Measurements from ENCODE around the gene CLDN6.

Gene CLDN6

GRCh38 chr16:3051494-3051893 lies 33.5 kb upstream of the CLDN6 start:
- DNase-seq (ENCODE audit: low read depth), result no peak

- no peak for DNase-seq (ENCODE audit: low read depth)
These were observed 33.0 kb upstream of the CLDN6 start for GRCh38 chr16:3051009-3051408.

- no peak for DNase-seq (ENCODE audit: low read depth)
These were observed 32.5 kb upstream of the CLDN6 start for GRCh38 chr16:3050487-3050886.

GRCh38 chr16:3049921-3050481 lies 32.0 kb upstream of the CLDN6 start:
- DNase-seq (ENCODE audit: low read depth), result no peak

- no peak for DNase-seq (ENCODE audit: low read depth)
These were observed 29.4 kb upstream of the CLDN6 start for GRCh38 chr16:3047387-3047720.

GRCh38 chr16:3046641-3047386 lies 28.8 kb upstream of the CLDN6 start:
- no peak for DNase-seq (ENCODE audit: low read depth)

GRCh38 chr16:3045758-3046640 lies 28.0 kb upstream of the CLDN6 start, which contains the start of gene MMP25:
Gene MMP25, plus strand, starts transcription at chr16:3046561. Its CDS starts 357 bp downstream, at chr16:3046918.
- DNase-seq (ENCODE audit: low read depth), result no peak

- no peak for DNase-seq (ENCODE audit: low read depth)
These were observed 26.7 kb upstream of the CLDN6 start for GRCh38 chr16:3044708-3045107.

GRCh38 chr16:3042376-3042775 lies 24.4 kb upstream of the CLDN6 start:
- DNase-seq (ENCODE audit: low read depth), result no peak

GRCh38 chr16:3038896-3039295 lies 20.9 kb upstream of the CLDN6 start:
- DNase-seq (ENCODE audit: low read depth), result no peak

GRCh38 chr16:3038256-3038655 lies 20.3 kb upstream of the CLDN6 start:
- no peak for DNase-seq (ENCODE audit: low read depth)

- no peak for DNase-seq (ENCODE audit: low read depth)
These were observed 18.8 kb upstream of the CLDN6 start, which contains the start of gene BICDL2 for GRCh38 chr16:3036726-3037315. Gene BICDL2, minus strand, starts transcription at chr16:3036944. Its CDS starts 1,448 bp downstream, at chr16:3035496.

- no peak for DNase-seq (ENCODE audit: low read depth)
These were observed 18.2 kb upstream of the CLDN6 start for GRCh38 chr16:3035972-3036725.

- no peak for DNase-seq (ENCODE audit: low read depth)
These were observed 17.4 kb upstream of the CLDN6 start for GRCh38 chr16:3035289-3035971.

GRCh38 chr16:3032624-3033023 lies 14.6 kb upstream of the CLDN6 start:
- no peak for DNase-seq (ENCODE audit: low read depth)

- no peak for DNase-seq (ENCODE audit: low read depth)
These were observed 12.5 kb upstream of the CLDN6 start for GRCh38 chr16:3030222-3031212.

- DNase-seq (ENCODE audit: low read depth), result no peak
These were observed 11.7 kb upstream of the CLDN6 start for GRCh38 chr16:3029491-3030221.

GRCh38 chr16:3028716-3029319 lies 10.8 kb upstream of the CLDN6 start:
- DNase-seq (ENCODE audit: low read depth), result no peak
